ENCODE data around the gene NEGR1.

DNA sequence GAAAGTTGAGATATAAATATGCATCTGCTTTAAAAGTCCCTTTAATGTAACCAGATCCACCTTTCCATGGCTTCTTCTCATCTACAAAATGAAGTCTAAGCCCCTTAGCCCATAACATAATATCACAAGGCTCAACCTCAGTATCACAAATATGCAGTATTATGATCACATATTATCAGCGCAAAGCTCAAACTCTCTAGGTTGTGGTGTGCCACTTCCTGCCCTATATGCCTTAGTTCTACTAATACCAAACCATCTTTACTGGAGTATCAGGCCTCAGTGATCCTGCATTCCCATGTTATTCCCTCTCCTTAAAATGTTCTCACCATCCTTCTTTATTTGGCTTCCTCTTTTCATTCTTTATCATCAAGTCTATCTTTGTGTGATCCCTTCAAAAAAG, 301.8 kb downstream of the NEGR1 start:
- TF ChIP-seq POLR2AphosphoS5 (IDR thresholded peaks at IDR 0.05), result no peak
- TF ChIP-seq, protein P1, sequence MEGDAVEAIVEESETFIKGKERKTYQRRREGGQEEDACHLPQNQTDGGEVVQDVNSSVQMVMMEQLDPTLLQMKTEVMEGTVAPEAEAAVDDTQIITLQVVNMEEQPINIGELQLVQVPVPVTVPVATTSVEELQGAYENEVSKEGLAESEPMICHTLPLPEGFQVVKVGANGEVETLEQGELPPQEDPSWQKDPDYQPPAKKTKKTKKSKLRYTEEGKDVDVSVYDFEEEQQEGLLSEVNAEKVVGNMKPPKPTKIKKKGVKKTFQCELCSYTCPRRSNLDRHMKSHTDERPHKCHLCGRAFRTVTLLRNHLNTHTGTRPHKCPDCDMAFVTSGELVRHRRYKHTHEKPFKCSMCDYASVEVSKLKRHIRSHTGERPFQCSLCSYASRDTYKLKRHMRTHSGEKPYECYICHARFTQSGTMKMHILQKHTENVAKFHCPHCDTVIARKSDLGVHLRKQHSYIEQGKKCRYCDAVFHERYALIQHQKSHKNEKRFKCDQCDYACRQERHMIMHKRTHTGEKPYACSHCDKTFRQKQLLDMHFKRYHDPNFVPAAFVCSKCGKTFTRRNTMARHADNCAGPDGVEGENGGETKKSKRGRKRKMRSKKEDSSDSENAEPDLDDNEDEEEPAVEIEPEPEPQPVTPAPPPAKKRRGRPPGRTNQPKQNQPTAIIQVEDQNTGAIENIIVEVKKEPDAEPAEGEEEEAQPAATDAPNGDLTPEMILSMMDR (IDR thresholded peaks at IDR 0.05), result no peak
